Ramos (cell line): Measurements from ENCODE around the gene LIX1L.

Experiments
- in situ Hi-C: fragments of 300-500 bp; cut with MboI; formaldehyde crosslinking; loops from one replicate; pipeline ENCODE4 v1.14.3; 2022; ENCODE audit warnings: low sequenced_read_pairs; ENCODE audit not compliant: unreplicated experiment

LIX1L gene

DNA sequence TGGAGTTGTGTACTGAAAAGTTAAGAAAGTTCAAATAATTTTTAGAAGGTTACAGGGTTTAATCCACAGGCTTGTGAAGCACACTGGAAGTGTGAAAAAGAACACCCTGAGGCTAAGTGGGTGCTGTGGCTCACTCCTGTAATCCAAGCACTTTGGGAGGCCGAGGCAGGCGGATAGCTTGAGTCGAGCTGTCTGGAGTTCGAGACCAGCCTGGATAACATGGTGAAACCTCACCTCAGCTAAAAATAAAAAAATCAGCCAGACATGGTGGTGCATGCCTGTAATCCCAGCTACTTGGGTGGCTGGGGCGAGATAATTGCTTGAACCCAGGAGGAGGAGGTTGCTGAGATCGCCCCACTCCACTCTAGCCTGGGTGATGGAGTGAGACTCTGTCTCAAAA lies 28.7 kb upstream of the LIX1L start:
- in situ Hi-C loops, result no loop called here

DNA sequence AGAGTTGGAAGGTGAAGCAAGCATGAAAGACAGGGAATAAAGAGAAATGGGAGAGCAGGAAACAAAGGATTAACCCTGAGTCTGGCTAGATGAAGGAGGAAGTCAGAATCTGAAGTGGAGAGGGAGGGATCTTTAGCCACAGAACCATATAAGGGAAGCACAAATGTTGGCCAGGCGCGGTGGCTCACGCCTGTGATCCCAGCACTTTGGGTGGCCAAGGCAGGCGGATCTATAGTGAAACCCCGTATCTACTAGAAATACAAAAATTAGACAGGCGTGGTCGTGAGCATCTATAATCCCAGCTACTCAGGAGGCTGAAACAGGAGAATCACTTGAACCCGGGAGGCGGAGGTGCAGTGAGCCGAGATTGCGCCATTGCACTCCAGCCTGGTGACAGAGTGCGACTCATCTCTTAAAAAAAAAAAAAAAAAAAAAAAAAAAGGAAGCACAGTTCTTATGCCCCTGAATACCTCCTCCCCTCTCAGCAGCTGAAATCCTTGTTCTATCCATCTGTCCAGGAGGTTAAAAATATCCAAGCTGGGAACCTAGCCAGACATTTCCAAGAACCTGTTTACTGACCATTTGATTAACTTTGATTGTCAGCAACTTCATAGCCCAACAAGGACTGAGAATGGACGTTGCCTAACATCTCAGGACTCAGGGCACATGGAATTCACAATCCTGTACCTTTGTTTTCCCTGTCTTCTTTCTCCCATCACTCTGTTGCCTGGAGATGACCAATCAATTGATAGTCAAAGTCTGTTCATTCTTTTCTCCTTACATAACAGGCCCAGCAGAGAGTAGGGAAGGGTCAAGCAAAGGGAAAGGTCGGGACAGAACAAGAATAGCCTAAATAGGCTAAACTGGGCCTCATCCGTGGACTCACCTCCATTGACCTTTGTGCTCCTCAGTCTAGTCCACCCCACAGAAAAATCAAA lies 28.0 kb upstream of the LIX1L start:
- in situ Hi-C loops, result no loop called here

DNA sequence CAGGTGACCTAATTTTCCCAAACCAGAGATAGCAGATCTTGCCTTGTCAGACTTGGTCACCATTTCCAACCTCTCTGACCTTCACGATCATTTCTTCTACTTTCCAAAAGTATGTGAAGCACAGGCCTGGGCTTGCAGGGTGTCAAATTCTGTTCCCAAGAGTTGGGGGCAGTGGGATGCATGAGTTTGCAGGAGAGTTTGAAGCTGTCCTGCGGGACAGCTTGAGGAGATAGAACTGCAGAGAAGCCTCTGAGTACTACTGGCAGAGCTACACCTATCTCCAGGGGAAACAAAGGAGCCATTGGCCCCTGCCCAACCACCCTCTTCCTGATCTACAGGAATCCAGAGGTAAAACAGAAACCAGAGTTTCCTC lies 27.3 kb upstream of the LIX1L start:
- in situ Hi-C loops, result no loop called here

DNA sequence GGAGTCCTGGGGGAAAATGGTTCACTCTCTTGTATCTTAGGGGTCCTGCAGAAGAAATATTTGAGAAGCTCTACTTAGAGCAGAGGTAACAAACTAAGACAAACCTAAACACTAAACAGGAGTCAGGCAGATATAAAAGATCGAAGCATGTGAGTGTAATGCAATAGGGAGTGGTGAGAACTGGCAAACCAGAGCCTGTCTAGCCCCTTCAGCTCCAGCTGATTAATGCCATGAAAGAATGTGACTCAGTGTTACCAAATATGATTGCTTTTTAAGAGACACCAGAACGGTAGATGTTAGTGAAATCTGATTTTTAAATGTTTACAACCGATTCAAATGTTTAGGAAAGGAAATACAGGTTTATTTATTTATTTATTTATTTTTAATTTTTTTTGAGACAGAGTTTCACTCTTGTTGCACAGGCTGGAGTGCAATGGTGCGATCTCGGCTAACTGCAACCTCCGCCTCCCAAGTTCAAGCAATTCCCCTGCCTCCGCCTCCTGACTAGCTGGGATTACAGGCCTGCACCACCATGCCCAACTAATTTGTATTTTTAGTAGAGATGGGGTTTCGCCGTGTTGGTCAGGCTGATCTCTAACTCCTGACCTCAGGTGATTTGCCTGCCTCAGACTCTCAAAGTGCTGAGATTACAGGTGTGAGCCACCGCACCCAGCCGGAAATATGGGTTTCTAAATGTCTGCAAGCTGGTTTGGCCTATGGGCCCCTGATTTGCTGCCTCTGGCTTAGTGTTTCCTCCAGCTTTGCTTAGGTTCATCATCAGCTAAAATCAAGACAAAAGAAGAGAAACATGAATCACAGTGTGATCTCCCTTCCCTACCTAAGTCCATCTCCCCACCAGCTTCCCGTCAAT lies 26.4 kb upstream of the LIX1L start:
- in situ Hi-C loops, result no loop called here

DNA sequence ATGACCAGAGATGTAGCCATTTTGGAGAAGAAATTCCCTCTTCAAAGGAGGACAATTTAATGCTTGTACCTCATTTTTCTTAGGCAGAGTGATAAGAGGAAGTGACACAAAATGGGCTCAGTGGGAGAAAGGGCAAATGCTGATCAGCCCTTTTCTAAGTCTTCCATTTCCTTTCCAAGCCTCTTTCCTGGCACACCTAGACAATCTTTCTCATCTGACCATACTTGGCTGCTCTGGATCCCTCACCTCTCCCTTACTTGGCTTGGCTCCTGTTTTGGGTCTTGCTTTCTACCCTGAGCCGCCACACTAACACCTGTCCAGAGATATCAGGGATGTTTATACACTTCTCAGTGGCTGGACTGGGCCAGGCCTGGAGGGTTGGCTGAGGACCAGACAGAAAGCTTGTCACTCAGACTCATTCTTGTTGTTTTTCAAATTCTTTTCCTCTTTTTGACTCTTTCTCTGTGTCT lies 25.4 kb upstream of the LIX1L start:
- in situ Hi-C loops, result no loop called here

DNA sequence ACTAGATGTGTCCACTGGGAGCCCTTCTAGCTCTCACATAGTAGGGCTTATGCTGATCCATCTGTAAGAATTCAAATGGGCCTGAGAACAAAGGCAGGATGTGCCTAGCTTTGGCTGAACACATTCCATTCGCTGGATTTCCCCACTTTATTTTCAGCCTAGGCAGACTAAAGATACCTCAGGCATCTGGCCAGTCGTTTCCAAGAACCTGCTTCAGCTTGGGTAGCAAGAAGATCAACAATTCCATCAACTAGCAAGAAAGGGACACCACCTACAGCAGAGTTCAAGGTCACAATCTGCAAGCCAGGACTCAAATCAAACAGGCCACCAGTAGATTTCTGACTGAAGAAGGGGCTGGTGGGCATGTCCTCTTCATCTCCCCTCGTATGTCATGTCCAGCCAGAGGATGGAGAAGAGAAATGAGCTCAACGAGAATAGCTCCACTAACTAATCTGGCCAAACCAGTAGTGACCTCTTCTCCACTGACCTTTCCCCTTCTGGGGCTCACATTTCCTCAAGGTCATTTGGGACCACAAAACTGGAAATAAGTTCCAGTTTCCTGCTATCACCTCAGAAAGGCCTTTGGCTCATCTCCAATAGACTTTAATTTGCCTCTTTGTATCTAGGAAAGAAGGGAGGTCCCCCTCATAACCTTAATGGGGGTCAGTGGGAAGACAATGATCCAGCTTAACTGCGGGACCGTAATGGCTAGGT lies 24.4 kb upstream of the LIX1L start:
- in situ Hi-C loops, result no loop called here

DNA sequence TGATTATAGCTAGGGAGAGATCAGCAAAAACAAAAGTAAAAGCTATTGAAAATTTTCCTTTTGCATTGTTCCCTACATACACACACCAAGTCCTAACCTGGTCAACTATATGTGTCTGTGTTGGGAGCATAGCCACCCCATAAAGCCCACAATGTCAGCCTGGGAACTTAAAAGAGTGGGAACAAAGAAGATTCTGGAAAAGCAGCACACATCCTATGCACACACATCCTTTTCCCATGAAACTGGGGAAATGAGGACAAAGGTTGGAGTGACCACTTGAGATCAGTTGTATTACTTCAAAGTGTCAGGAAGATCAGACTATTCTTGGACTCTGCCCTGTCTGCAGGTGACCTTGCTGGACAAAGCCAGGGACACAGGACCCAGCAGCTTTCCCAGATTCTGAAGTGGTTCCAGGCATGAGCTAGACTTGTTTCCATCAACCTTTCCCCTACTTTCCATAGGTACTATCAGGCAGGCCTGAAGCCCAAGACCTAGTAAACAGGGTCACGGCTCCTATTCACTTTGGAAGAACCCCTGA lies 22.7 kb upstream of the LIX1L start:
- in situ Hi-C loops, result no loop called here

DNA sequence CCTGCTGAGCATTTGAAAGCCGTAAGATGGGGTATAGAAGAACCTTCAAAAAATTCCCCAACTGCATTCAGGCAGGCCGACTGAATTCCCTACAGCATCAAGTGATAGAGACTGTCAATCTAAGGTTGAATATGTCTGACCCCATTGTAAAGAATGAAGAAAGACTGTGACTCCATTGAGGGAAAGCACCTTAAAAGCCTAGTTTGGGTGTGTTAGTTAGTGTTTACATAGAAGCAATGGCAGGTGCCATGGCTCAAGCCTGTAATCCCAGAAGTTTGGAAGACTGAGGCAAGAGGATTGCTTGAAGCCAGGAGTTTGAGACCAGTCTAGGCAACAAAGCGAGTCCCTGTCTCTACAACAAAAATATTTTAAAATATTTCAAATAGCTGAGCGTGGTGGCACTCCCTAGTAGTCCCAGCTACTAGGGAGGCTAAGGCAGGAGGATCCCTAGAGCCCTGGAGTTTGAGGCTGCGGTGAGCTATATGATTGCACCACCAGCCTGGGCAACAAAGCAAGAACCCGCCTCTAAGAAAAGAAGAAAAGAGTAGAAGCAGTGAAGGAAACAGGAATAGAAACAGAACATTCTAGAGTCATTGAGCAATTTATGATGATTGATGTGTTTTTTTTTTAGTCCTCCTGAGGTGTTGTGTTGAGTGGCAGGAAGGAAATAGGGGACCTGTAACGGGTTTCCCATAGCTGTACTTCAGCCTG lies 22.1 kb upstream of the LIX1L start:
- in situ Hi-C loops, result loop anchor here (5.0 kb wide), 1 partner anchor 32 kb away; no protein-coding TSS in a partner anchor

DNA sequence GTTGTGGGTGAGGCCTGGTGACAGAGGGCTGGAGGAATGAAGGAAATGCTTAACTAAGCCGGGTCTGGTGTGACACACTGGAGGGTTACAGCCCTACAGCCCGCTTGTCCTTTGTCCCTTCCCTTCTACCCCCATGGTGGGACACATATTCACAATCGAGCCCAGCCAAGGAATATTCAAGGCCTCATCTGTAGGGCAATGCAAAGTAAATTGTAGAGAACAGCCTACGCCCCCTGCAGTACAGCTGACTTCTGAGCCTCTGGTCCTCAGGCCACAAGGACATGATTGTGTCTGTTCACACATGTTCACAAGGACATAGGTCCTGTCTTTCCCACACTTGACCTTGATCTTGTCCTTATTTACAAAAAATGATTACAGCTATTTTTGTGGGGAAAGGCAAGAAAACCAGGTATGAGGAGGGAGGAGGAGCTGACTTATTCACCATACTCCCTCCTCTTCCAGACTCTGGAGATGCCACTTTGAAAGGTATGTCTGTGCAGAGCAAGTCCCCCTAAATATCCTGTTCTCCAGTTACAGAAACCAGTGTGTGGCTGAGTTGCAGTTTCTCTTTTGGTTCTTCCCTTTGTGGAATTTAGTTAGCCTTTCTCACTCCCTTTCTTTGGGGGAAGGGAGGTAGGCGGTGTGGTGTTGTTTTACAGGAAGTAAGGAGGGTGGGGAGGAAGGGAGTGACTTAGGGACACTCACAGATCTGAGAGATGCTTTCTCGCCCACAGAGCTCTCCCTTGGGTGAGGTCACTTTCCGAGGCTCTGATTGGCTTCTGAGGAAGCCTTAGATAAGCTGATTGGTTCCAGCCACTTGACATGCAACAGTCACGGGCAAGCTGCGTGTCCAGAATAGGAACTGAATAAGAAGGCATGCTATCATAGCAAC lies 21.3 kb upstream of the LIX1L start:
- in situ Hi-C loops, result loop anchor here (5.0 kb wide), 1 partner anchor 33 kb away; no protein-coding TSS in a partner anchor

DNA sequence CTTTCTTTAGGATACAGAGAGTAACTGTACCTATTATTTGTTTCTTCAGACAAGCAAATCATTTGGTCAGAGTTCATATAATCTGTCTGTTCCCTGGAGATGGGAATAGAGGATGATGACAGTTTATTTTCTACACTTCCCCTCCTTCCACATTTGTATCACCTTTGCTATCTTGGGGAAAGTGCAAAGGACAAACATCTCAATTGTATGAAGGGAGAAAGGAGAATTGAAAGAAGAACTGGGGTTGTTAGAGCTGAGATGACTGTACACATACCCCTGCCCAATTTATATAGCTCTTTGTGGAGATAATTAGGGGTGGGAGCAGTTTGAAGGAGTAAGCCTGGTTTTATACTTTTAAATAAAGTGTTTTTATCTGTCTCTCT lies 20.6 kb upstream of the LIX1L start:
- in situ Hi-C loops, result loop anchor here (5.0 kb wide), 1 partner anchor 34 kb away; no protein-coding TSS in a partner anchor

DNA sequence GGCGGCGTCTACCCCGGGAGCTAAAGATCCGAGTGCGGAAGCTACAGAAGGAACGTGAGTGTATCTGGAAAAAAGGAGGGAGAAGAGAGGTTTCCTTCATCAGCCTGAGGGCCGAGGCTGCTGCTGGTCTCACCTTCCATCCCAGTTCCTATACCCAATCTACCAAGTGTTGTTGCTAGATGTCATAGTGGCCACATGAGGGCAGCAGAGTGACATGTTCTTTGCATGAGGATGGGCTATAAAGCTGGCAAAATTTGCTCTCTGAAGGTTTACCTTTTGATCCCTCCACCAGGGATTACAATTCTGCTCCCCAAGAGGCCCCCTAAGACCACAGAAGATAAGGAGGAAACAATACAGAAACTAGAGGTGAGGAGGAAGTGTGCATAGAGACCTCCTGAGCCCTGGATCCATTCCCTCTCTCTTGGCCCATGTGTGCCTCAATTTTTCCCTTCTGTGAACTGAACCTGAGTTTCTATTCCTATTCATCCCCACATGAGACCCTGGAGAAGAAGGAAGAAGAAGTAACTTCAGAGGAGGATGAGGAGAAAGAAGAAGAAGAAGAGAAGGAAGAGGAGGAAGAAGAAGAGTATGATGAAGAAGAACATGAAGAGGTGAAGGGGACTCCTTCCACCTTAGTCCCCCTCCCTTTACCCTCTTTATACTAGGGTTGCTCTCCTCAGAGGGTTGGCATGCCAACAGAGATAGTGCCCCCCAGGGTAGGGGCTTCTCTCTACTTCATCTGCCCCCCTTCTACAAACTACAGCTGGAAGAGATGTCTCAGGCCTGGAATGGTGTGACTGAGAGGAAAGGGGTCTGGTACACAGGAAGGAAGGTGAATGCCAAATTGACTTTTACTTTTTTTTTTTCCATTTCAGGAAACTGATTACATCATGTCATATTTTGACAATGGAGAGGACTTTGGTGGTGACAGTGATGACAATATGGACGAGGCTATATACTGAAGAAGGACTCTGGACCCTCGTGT lies 20.0 kb upstream of the LIX1L start:
- in situ Hi-C loops, result loop anchor here (5.0 kb wide), 1 partner anchor 35 kb away; no protein-coding TSS in a partner anchor

DNA sequence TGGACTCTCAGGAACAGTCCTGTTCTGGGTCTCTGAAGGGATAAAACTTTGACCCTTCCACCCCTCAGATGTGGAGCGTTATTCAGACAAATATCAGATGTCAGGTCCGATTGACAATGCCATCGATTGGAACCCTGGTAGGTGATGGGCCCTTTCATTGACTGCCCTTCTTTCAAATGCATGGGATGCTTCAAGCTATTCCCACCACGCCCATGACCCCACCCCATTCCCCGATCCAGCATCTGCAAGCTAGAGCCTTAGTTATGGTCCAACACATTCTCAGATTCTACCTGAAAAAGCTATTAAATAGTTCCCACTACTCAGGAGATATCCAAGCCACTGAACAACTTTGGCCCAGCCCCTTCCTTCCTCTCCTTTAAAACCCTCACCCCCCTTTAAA lies 19.2 kb upstream of the LIX1L start:
- in situ Hi-C loops, result loop anchor here (5.0 kb wide), 1 partner anchor 35 kb away; no protein-coding TSS in a partner anchor

DNA sequence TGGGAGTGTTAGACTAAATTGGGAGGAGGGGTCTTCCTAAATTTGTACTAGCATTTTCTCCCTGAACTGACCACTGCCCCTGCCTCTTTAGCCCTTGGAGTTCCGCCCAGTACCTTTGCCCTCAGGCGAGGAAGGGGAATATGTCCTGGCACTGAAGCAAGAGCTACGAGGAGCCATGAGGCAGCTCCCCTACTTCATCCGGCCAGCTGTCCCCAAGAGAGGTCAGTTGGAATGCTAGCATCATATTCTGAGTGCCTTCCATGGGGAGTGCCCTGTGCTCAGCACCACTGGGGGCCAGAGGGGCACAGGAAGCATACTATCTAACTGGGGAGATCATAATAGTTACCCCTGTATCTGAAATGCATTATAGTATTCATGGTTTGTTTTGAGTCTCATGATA lies 17.4 kb upstream of the LIX1L start:
- in situ Hi-C loops, result loop anchor here (5.0 kb wide), 1 partner anchor 37 kb away; no protein-coding TSS in a partner anchor

DNA sequence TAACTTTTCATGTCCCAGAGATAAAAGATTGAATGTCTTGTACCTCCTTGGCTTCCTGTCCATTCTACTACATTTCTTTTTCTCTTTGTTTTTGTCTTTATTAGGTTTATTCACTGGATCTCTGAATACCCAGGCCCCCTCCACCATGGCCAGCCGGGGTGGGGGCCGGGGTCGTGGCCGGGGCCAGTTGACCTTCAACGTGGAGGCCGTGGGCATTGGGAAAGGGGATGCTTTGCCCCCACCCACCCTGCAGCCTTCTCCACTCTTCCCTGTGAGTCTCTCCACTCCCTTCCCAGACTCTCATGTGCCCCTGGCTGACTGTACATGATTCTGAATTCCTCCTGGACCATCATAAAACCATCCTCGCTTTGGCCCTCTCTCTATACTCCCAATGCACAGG lies 16.9 kb upstream of the LIX1L start:
- in situ Hi-C loops, result loop anchor here (5.0 kb wide), 1 partner anchor 38 kb away; no protein-coding TSS in a partner anchor

DNA sequence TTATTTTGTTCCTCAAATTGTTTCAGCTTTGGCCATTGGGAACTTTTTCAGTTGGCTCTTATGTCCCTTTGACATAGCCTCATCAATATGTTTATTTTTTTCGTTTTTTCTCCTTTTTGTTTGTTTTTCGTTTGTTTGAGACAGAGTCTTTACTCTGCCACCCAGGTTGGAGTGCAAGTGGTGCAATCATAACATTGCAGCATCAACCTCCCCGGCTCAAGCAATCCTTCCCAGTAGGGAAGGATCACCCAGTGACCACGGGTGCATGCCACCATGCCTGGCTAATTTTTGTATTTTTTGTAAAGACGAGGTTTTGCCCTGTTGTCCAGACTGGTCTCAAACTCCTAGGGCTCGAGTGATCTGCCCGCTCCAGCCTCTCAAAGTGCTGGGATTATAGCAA lies 14.8 kb upstream of the LIX1L start:
- in situ Hi-C loops, result no loop called here

DNA sequence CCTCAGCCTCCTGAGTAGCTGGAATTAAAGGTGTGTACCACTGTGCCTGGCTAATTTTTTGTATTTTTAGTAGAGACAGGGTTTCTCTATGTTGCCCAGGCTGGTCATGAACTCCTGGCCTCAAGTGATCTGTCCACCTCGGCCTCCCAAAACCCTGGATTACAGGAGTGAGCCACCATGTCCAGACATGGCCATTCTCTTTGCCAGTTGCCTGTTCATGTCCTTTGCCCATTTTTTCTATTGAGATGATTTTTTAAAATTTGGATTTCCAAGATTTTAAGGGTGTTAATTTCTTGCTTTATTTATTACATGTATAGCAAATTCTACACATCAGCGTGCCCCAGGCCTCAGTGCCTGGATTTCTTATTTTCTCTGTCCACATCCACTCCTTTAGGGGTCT lies 9.5 kb upstream of the LIX1L start:
- in situ Hi-C loops, result no loop called here

DNA sequence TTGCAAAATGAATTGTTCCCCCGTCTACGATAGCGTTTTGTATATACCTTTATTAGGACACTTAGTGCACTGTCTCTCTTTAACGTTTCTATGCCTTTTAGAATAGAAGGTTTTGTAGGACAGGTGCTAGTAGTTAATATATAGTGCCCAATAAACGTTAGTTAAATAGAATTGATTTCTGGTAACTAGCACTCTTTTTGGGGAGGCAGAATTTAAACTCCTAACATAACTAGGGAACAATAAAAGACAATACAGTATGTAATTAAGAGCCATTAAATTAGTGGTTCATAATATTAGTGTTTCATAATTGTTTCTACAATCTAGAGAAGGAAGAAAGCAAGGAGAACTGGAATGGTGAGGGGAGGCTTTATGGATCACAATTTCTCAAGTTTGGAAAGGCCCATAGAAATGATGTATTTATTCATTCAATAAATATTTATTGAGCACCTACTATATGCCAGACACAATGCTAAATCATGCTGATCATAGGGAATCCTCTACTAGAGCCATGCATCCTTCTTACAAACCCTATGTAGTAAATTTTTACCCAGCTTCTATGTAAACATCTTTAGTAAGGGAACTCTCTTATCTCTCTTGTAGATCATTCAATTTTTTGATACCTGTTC lies 7.4 kb upstream of the LIX1L start:
- in situ Hi-C loops, result no loop called here
